Neural progenitor cell (in vitro differentiated cells): Measurements from ENCODE around the gene VSIG2. TPM values are rescaled to one million over a fixed set of nuclear protein-coding genes. Genes with fewer than 3 reads are reported as not detected.
A peak's percentile ranks its signal among the peaks of the same experiment; 100 is the strongest.

ENCODE experiments used
- DNase-seq: peaks from one replicate; pipeline ENCODE4 v3.0.0-alpha.2; 2016; ENCODE audit warnings: low spot score
- H2AFZ ChIP-seq: fragments of 200-600 bp; sonication (generic); replicated peaks from 2 replicates; pipeline ENCODE4 v1.6.1; 2016; ENCODE audit warnings: antibody characterized with exemption
- H3F3A ChIP-seq: fragments of 200-600 bp; sonication (generic); 2 replicates; pipeline ENCODE4 v1.6.1; 2016; ENCODE audit warnings: antibody characterized with exemption, low read depth
- H3K27ac ChIP-seq: fragments of 200-600 bp; sonication (generic); 2 replicates; pipeline ENCODE4 v1.5.1; 2016; ENCODE audit warnings: mild to moderate bottlenecking
- H3K27me3 ChIP-seq: fragments of 200-600 bp; sonication (generic); 2 replicates; pipeline ENCODE4 v1.6.1; 2016; ENCODE audit warnings: mild to moderate bottlenecking, moderate library complexity
- H3K36me3 ChIP-seq: fragments of 200-600 bp; sonication (generic); 2 replicates; pipeline ENCODE4 v1.5.1; 2016
- H3K4me1 ChIP-seq: fragments of 200-600 bp; sonication (generic); 2 replicates; pipeline ENCODE4 v1.6.1; 2016; ENCODE audit warnings: mixed run types
- H3K4me2 ChIP-seq: fragments of 200-600 bp; sonication (generic); 2 replicates; pipeline ENCODE4 v1.6.1; 2016
- H3K4me3 ChIP-seq: fragments of 200-600 bp; sonication (generic); 2 replicates; pipeline ENCODE4 v1.5.1; 2016
- H3K79me2 ChIP-seq: fragments of 200-600 bp; sonication (generic); 2 replicates; pipeline ENCODE4 v1.6.1; 2016; ENCODE audit warnings: low read depth
- H3K9ac ChIP-seq: fragments of 200-600 bp; sonication (generic); 2 replicates; pipeline ENCODE4 v1.6.1; 2016
- H3K9me3 ChIP-seq: fragments of 200-600 bp; sonication (generic); 2 replicates; pipeline ENCODE4 v1.5.1; 2016; ENCODE audit warnings: low read depth
- H4K20me1 ChIP-seq: fragments of 200-600 bp; sonication (generic); 2 replicates; pipeline ENCODE4 v1.6.1; 2016; ENCODE audit warnings: low read depth
- H3K27ac Mint-ChIP-seq: 3 replicates; pipeline ENCODE4 v1.8.0; 2021; ENCODE audit warnings: mixed read lengths
- H3K27me3 Mint-ChIP-seq: 2 replicates; pipeline ENCODE4 v1.8.0; 2022; ENCODE audit warnings: low read depth, mild to moderate bottlenecking, inconsistent platforms, moderate library complexity, mixed read lengths; ENCODE audit not compliant: insufficient read depth
- H3K36me3 Mint-ChIP-seq: 3 replicates; pipeline ENCODE4 v1.8.0; 2021; ENCODE audit warnings: mixed read lengths
- H3K4me1 Mint-ChIP-seq: 3 replicates; pipeline ENCODE4 v1.8.0; 2021; ENCODE audit warnings: mixed read lengths
- H3K4me3 Mint-ChIP-seq: 3 replicates; pipeline ENCODE4 v1.8.0; 2021; ENCODE audit warnings: mild to moderate bottlenecking, moderate library complexity, mixed read lengths
- H3K9me3 Mint-ChIP-seq: 3 replicates; pipeline ENCODE4 v1.8.0; 2020; ENCODE audit warnings: mixed read lengths
- CTCF ChIP-seq: fragments of 200-600 bp; sonication (generic); IDR thresholded peaks from 2 replicates; pipeline ENCODE4 v1.5.1; 2017; ENCODE audit warnings: antibody characterized with exemption, mild to moderate bottlenecking
- EZH2 ChIP-seq: fragments of 200-600 bp; sonication (generic); IDR thresholded peaks from 2 replicates; pipeline ENCODE4 v1.6.1; 2017; ENCODE audit warnings: antibody characterized with exemption, mild to moderate bottlenecking, moderate library complexity
- EZH2phosphoT487 ChIP-seq: fragments of 200-600 bp; sonication (generic); IDR thresholded peaks from 2 replicates; pipeline ENCODE4 v1.6.1; 2017; ENCODE audit warnings: antibody characterized with exemption
- total RNA-seq: library from RNA; depleted of rRNA; stranded (reverse); fragments of >200 nt; gene quantifications from 2 replicates; pipeline ENCODE4 v1.2.3, GENCODE V29; 2015; ENCODE audit warnings: low replicate concordance

Gene VSIG2
- total RNA-seq, 1 donor from 2014 or later = not detected

GRCh38 chr11:124793466-124794278 is 41.6 kb upstream of the VSIG2 start:
- H3K36me3 ChIP-seq = no peaks in the 10 kb centered on the region
- H3K9me3 ChIP-seq = no peaks in the 10 kb centered on the region
- no peak for TF ChIP-seq EZH2phosphoT487
- TF ChIP-seq EZH2 = no peak
- peak; percentile 78 for TF ChIP-seq CTCF
- Mint-ChIP-seq H3K27ac (no peak overlapping the region), H3K4me3 (no peak overlapping the region), H3K9me3 (no peaks in the 10 kb centered on the region), H3K36me3 (peaks cover 3% of the 10 kb centered on the region), H3K27me3 (no peaks in the 10 kb centered on the region), H3K4me1 (peaks cover 39% of the 10 kb centered on the region)
- H3K27ac ChIP-seq = no peak overlapping the region
- peaks cover 10% of the 10 kb centered on the region for H3F3A ChIP-seq
- H3K4me3 ChIP-seq = no peak overlapping the region
- no peak overlapping the region for H3K4me2 ChIP-seq
- H3K79me2 ChIP-seq = peaks cover 100% of the 10 kb centered on the region
- DNase-seq = peak; percentile 74
- no peak overlapping the region for H2AFZ ChIP-seq
- peaks cover 33% of the 10 kb centered on the region for H3K4me1 ChIP-seq
- no peaks in the 10 kb centered on the region for H3K27me3 ChIP-seq
- peaks cover 100% of the 10 kb centered on the region for H4K20me1 ChIP-seq
- H3K9ac ChIP-seq = no peak overlapping the region

- no peak overlapping the region for H3K4me2 ChIP-seq
- no peak for DNase-seq
- H3K4me1 ChIP-seq = peaks cover 18% of the 10 kb centered on the region
- H4K20me1 ChIP-seq = peaks cover 99% of the 10 kb centered on the region
- H3K9me3 ChIP-seq = no peaks in the 10 kb centered on the region
- H3K36me3 Mint-ChIP-seq = peaks cover 1% of the 10 kb centered on the region
- H3K27me3 ChIP-seq = no peaks in the 10 kb centered on the region
- no peak overlapping the region for H2AFZ ChIP-seq
- H3K27ac ChIP-seq = no peak overlapping the region
- no peaks in the 10 kb centered on the region for H3K27me3 Mint-ChIP-seq
- H3K4me1 Mint-ChIP-seq = peaks cover 27% of the 10 kb centered on the region
- no peak overlapping the region for H3K4me3 ChIP-seq
- H3K9ac ChIP-seq = no peak overlapping the region
- H3F3A ChIP-seq = peaks cover 7% of the 10 kb centered on the region
- no peak overlapping the region for H3K4me3 Mint-ChIP-seq
- peaks cover 100% of the 10 kb centered on the region for H3K79me2 ChIP-seq
- no peaks in the 10 kb centered on the region for H3K9me3 Mint-ChIP-seq
- H3K27ac Mint-ChIP-seq = no peak overlapping the region
- TF ChIP-seq EZH2phosphoT487 (no peak), CTCF (no peak), EZH2 (no peak)
- H3K36me3 ChIP-seq = no peaks in the 10 kb centered on the region
Measured at GRCh38 chr11:124791626-124792341, 39.7 kb upstream of the VSIG2 start.

GRCh38 chr11:124788521-124788920 is 36.5 kb upstream of the VSIG2 start:
- Histone ChIP-seq H3K36me3 (no peaks in the 10 kb centered on the region), H3K27me3 (no peaks in the 10 kb centered on the region), H2AFZ (no peak overlapping the region), H3K9me3 (no peaks in the 10 kb centered on the region), H3K4me1 (peaks cover 17% of the 10 kb centered on the region), H3F3A (no peaks in the 10 kb centered on the region), H4K20me1 (peaks cover 83% of the 10 kb centered on the region), H3K27ac (no peak overlapping the region), H3K9ac (no peak overlapping the region), H3K4me2 (no peak overlapping the region), H3K79me2 (peaks cover 97% of the 10 kb centered on the region), H3K4me3 (no peak overlapping the region)
- Mint-ChIP-seq H3K27me3 (no peaks in the 10 kb centered on the region), H3K9me3 (no peaks in the 10 kb centered on the region), H3K4me1 (peaks cover 19% of the 10 kb centered on the region), H3K36me3 (peaks cover 10% of the 10 kb centered on the region), H3K4me3 (no peak overlapping the region), H3K27ac (no peak overlapping the region)
- DNase-seq = no peak
- TF ChIP-seq CTCF = no peak
- no peak for TF ChIP-seq EZH2
- no peak for TF ChIP-seq EZH2phosphoT487
